Esophagus muscularis mucosa (tissue), 4 donors: ENCODE measurements around the gene DAZL.

Source experiments
- CTCF ChIP-seq, 3 experiments: fragments of 200-600 bp in 2 of 3; fragments of 450-650 bp in 1 of 3; sonication (generic) in 2 of 3; IDR thresholded peaks; one replicate each; pipeline ENCODE4 v1.5.1; 2017 to 2019; ENCODE audit warnings: antibody characterized with exemption in 3 of 3, mild to moderate bottlenecking in 2 of 3, moderate library complexity in 1 of 3
- EP300 ChIP-seq: sonication (generic); formaldehyde crosslinking; IDR thresholded peaks from one replicate; pipeline ENCODE4 v1.6.1; 2017; ENCODE audit warnings: antibody characterized with exemption
- POLR2A ChIP-seq: fragments of 450-650 bp; IDR thresholded peaks from one replicate; pipeline ENCODE4 v1.6.1; 2017; ENCODE audit warnings: antibody characterized with exemption, moderate library complexity, mild to moderate bottlenecking, low read depth
- POLR2AphosphoS5 ChIP-seq, 2 donors: sonication (generic); formaldehyde crosslinking; IDR thresholded peaks; one replicate each; pipeline ENCODE4 v1.6.1; 2017; ENCODE audit warnings: antibody characterized with exemption in 2 of 2

DNA sequence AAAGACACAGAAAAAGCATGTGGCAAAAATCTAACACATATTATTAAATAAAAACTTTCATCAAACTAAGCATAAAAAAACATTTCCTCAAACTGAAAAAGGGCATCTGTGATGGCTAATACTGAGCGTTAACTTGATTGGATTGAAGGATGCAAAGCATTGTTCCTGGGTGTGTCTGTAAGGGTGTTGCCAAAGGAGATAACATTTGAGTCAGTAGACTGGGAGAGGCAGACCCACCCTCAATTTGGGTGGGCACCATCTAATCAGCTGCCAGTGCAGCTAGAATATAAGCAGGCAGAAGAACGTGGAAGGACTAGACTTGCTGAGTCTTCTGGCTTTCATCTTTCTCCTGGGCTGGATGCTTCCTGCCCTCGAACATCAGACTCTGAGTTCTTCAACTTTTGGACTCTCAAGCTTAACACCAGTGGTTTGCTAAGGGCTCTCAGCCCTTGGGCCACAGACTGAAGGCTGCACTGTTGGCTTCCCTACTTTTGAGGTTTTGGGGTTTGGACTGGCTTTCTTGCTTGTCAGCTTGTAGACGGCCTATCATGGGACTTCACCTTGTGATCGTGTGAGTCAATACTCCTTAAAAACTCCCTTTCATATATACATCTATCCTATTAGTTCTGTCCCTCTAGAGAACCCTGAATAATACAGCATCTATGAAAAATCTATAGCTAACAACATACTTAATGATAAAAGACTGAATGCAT lies 45.4 kb downstream of the DAZL start:
- TF ChIP-seq CTCF (IDR thresholded peaks at IDR 0.05) (no peak), POLR2A (no peak), EP300 (no peak), POLR2AphosphoS5 (IDR thresholded peaks at IDR 0.05) (no peak)
